Transverse colon (tissue), 4 donors: Measurements from ENCODE around the gene ACIN1. TPM values are rescaled to one million over a fixed set of nuclear protein-coding genes. Genes with fewer than 3 reads are reported as not detected.

Source experiments
- DNase-seq: peaks from one replicate; pipeline ENCODE4 v3.0.0-alpha.2; 2019
- H3K27ac ChIP-seq, 4 donors: fragments of 200-600 bp; sonication (generic); 2 replicates each; pipeline ENCODE4 v1.5.1; 2016 to 2018; ENCODE audit warnings: inconsistent platforms in 4 of 4
- H3K27me3 ChIP-seq: fragments of 200-600 bp; sonication (generic); 2 replicates; pipeline ENCODE4 v1.5.1; 2017; ENCODE audit warnings: inconsistent platforms
- H3K36me3 ChIP-seq, 4 donors: fragments of 200-600 bp; sonication (generic); 2 replicates each; pipeline ENCODE4 v1.5.1; 2017 to 2019; ENCODE audit warnings: inconsistent platforms in 4 of 4
- H3K4me1 ChIP-seq, 4 donors: fragments of 200-600 bp; sonication (generic); 2 replicates each; pipeline ENCODE4 v1.5.1; 2017 to 2020; ENCODE audit warnings: inconsistent platforms in 4 of 4
- H3K4me3 ChIP-seq, 4 donors: fragments of 200-600 bp; sonication (generic); 1 replicate in 1 of 4; 2 replicates in 3 of 4; pipeline versions ENCODE4 v1.5.1 to v1.6.1; 2017 to 2019; ENCODE audit warnings: inconsistent platforms in 4 of 4
- H3K9me3 ChIP-seq, 2 donors: fragments of 200-600 bp; sonication (generic); 2 replicates each; pipeline ENCODE4 v1.5.1; 2017 to 2019; ENCODE audit warnings: inconsistent platforms in 2 of 2
- EP300 ChIP-seq: sonication (generic); formaldehyde crosslinking; IDR thresholded peaks from one replicate; pipeline ENCODE4 v1.6.1; 2017; ENCODE audit warnings: antibody characterized with exemption, low read depth
- POLR2A ChIP-seq: fragments of 450-650 bp; IDR thresholded peaks from one replicate; pipeline ENCODE4 v1.6.1; 2016; ENCODE audit warnings: antibody characterized with exemption, mild to moderate bottlenecking, moderate library complexity
- POLR2AphosphoS5 ChIP-seq, 3 donors: sonication (generic); formaldehyde crosslinking; IDR thresholded peaks; one replicate each; pipeline ENCODE4 v1.6.1; 2016; ENCODE audit warnings: antibody characterized with exemption in 3 of 3
- WGBS, 2 donors: methylation state at CpG; one replicate each; pipeline ENCODE4 v1.1.5; 2018; ENCODE audit warnings: low coverage in 1 of 2; 5-methylcytosine and 5-hydroxymethylcytosine counted together
- in situ Hi-C, 4 donors: fragments of 200-750 bp; cut with MboI; loops; one replicate each; pipeline versions ENCODE4 v1.15.0 to v1.15.1; 2017; ENCODE audit warnings: low sequenced_read_pairs in 3 of 4, low pct_ligation_motif_present in 1 of 4, low pct_unique_long_range_greater_than_20kb in 1 of 4
- intact Hi-C: fragments of 100-400 bp; cut with DNase I; formaldehyde crosslinking; loops from one replicate; pipeline ENCODE4 v1.15.1; 2023; ENCODE audit warnings: low total_unique reads
- total RNA-seq, 4 donors: library from RNA; depleted of rRNA; stranded (reverse); fragments of >200 nt; gene quantifications; one replicate each; pipeline ENCODE4 v1.1.0, GENCODE V29; 2016
- TF ChIP-seq, protein P1 (sequence below), 5 experiments: fragments of 200-600 bp in 3 of 5; fragments of 450-650 bp in 2 of 5; sonication (generic) in 3 of 5; IDR thresholded peaks; 1 replicate in 2 of 5; 2 replicates in 3 of 5; pipeline ENCODE4 v1.5.1; 2016 to 2017; ENCODE audit warnings: antibody characterized with exemption in 5 of 5, inconsistent platforms in 3 of 5, mild to moderate bottlenecking in 2 of 5, moderate library complexity in 1 of 5

ACIN1 gene
- total RNA-seq, 4 donors from 2014 or later, result 137 to 303 (median 222) TPM

DNA sequence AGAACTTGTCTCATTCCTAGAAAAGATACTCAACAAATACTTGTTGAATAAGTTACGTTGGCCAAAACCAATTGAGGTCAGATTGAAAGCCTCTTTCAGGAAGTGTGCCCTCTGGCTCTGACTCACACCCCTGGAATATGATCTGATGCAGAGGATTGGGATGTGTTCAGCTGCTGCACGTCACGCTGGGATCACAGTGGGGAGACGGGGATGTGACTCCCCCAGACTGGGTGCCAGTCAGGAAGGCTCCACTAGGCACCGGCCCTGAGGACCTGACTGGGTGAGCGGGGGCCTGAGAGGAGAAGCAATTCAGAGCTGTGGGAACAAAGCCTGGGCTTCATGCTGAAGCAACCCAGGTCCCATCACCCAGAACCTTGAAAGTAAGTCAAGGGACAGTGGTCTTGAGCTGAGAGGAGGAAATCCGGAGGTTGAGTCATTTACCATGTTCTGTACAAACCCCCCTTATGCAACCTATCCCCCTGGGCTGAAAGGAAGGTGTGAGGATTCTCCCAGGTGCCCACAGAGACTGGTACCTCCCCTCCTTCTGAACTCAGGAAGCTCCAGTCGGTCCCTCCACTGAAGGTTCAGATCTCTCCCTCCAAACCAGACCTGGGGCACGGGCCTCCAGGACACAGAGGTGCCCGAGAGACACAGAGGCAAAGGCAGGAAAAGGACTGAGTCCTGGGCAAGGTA is 20.2 kb upstream of the ACIN1 start:
- Histone ChIP-seq H3K27me3 (peaks cover 29% of the 10 kb centered on the region), H3K36me3 (no peaks in the 10 kb centered on the region), H3K4me1 (peaks cover 0 to 5% (median 0%) of the 10 kb centered on the region in 4 donors), H3K4me3 (no peak overlapping the region), H3K27ac (no peak overlapping the region), H3K9me3 (no peaks in the 10 kb centered on the region)
- in situ Hi-C loops, result loop anchor here in 3 of 4 donors (25.0 kb wide), 1 partner anchor 172 kb away; the partner anchor contains the start of gene HOMEZ (in 3 of the 3)
- TF ChIP-seq POLR2A, result no peak
- no peak for TF ChIP-seq EP300
- no peak for TF ChIP-seq POLR2AphosphoS5 (IDR thresholded peaks at IDR 0.05)
- TF ChIP-seq, protein P1, sequence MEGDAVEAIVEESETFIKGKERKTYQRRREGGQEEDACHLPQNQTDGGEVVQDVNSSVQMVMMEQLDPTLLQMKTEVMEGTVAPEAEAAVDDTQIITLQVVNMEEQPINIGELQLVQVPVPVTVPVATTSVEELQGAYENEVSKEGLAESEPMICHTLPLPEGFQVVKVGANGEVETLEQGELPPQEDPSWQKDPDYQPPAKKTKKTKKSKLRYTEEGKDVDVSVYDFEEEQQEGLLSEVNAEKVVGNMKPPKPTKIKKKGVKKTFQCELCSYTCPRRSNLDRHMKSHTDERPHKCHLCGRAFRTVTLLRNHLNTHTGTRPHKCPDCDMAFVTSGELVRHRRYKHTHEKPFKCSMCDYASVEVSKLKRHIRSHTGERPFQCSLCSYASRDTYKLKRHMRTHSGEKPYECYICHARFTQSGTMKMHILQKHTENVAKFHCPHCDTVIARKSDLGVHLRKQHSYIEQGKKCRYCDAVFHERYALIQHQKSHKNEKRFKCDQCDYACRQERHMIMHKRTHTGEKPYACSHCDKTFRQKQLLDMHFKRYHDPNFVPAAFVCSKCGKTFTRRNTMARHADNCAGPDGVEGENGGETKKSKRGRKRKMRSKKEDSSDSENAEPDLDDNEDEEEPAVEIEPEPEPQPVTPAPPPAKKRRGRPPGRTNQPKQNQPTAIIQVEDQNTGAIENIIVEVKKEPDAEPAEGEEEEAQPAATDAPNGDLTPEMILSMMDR (IDR thresholded peaks at IDR 0.05), result no peak
- 62% methylated on average over 10 of the region's 10 CpGs; no CpG with 5 or more reads in 1 of the 2 donors for WGBS, 2 donors
- intact Hi-C loops, result no loop called here
- DNase-seq, result no peak

DNA sequence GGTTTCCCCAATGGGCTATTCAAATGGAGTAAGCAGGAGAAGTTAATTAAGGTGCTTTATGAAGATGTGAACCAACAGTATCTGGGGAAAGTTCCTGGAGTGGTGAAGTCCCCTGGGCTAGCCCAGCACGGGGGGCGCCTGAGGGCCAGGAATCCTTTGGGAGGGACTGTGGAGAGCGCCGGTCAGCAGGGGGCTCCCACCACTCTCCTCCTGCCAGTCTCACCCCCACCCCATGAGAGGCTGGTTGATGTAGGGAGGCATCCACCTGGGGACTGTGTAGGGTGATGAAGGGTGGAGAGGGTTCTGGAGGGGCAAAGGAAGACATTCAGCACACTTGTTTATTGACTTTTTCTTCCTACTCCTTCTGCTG is 19.7 kb upstream of the ACIN1 start:
- intact Hi-C loops, result no loop called here
- Histone ChIP-seq H3K9me3 (no peaks in the 10 kb centered on the region), H3K4me3 (no peak overlapping the region), H3K27me3 (peaks cover 29% of the 10 kb centered on the region), H3K4me1 (peaks cover 0 to 2% (median 0%) of the 10 kb centered on the region in 4 donors), H3K36me3 (no peaks in the 10 kb centered on the region), H3K27ac (no peak overlapping the region)
- no peak for DNase-seq
- TF ChIP-seq EP300, result no peak
- TF ChIP-seq POLR2A, result no peak
- TF ChIP-seq, protein P1 (IDR thresholded peaks at IDR 0.05), result no peak
- TF ChIP-seq POLR2AphosphoS5 (IDR thresholded peaks at IDR 0.05), result no peak
- WGBS, 2 donors, result 40 to 77% methylated on average over 1 to 4 of the region's 4 CpGs
- in situ Hi-C loops, result loop anchor here in 3 of 4 donors (25.0 kb wide), 1 partner anchor 173 kb away; the partner anchor contains the start of gene HOMEZ (in 3 of the 3)

DNA sequence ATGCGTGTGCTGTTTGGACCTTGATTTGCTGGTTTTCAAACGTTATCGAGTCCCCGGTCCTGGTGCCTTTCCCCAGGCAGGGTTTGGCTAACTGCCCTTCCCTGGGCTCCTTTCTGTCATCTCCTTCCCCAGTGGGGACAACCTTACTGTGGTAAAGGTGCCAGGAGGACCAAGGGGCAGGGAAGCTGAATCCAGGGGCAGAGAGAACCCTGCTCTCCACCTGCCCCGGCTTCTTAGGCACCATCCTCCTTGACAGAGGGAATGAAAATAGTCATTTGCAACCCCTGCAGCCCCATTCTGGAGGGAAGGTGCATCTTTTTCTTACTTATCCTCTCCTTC is 19.2 kb upstream of the ACIN1 start:
- in situ Hi-C loops, result loop anchor here in 3 of 4 donors (25.0 kb wide), 1 partner anchor 173 kb away; the partner anchor contains the start of gene HOMEZ (in 3 of the 3)

DNA sequence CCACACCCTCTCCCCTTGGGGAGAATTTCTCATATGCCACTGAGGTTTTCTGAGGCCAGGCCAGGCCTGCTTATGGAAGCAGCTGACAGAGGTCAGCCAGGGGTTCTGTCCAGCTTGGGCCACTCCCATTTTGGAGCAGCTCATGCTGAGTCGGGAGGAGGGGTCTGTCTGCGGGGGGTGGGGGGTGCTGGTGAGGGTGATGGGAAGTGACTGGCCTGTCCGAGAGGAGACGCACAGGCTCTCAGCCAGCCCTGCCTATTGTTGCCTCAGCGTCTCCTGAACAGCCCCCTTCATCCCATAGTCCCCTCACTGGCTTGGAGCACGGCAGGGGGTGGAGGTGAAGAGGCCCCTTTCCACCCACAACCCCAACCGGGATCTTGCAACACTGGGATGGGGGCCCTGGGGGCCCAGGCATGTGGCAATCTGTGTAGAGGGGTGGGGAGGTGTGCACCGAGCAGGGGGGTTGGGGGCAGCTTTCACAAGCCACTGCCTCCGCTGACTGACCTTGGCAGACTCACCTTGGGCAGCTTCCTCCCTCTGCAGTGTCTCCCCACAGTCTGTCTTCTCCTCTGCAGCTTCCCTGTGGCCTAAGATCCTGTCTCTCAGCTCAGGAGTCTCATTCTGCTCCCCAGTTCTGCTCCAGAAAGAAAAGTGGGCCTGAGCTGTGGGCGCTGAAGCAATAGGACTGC is 18.6 kb upstream of the ACIN1 start:
- WGBS, 2 donors, result 68% methylated on average over 7 of the region's 10 CpGs; no CpG with 5 or more reads in 1 of the 2 donors
- in situ Hi-C loops, result loop anchor here in 3 of 4 donors (25.0 kb wide), 1 partner anchor 174 kb away; the partner anchor contains the start of gene HOMEZ (in 3 of the 3)
- TF ChIP-seq POLR2A (no peak), POLR2AphosphoS5 (IDR thresholded peaks at IDR 0.05) (no peak), EP300 (no peak)
- TF ChIP-seq, protein P1 (IDR thresholded peaks at IDR 0.05), result no peak

More for the DNA sequence above, 19.2 kb upstream of the ACIN1 start:
- H3K4me3 ChIP-seq, result no peak overlapping the region
- no peaks in the 10 kb centered on the region for H3K36me3 ChIP-seq
- TF ChIP-seq POLR2AphosphoS5 (IDR thresholded peaks at IDR 0.05) (no peak), POLR2A (no peak), EP300 (no peak)
- TF ChIP-seq, protein P1 (IDR thresholded peaks at IDR 0.05), result no peak
- no peak for DNase-seq
- intact Hi-C loops, result no loop called here
- H3K4me1 ChIP-seq, result no peaks in the 10 kb centered on the region
- no peak overlapping the region for H3K27ac ChIP-seq
- 82% methylated on average over 5 of the region's 5 CpGs; no CpG with 5 or more reads in 1 of the 2 donors for WGBS, 2 donors
- H3K27me3 ChIP-seq, result peaks cover 29% of the 10 kb centered on the region
- H3K9me3 ChIP-seq, result no peaks in the 10 kb centered on the region

More for the DNA sequence above, 18.6 kb upstream of the ACIN1 start:
- Histone ChIP-seq H3K27me3 (peaks cover 29% of the 10 kb centered on the region), H3K4me1 (no peaks in the 10 kb centered on the region), H3K9me3 (no peaks in the 10 kb centered on the region), H3K27ac (no peak overlapping the region), H3K36me3 (no peaks in the 10 kb centered on the region), H3K4me3 (no peak overlapping the region)
- intact Hi-C loops, result no loop called here
- no peak for DNase-seq
